HEK293 (cell line): ENCODE measurements around the gene MKI67.

ENCODE experiments used
- MYNN ChIP-seq: fragments of 450-650 bp; formaldehyde crosslinking; IDR thresholded peaks from 2 replicates; pipeline ENCODE4 v1.5.1; 2016; ENCODE audit warnings: missing biosample characterization, missing genetic modification characterization, borderline replicate concordance
- RBAK ChIP-seq: fragments of 450-650 bp; formaldehyde crosslinking; IDR thresholded peaks from 2 replicates; pipeline ENCODE4 v1.5.1; 2016; ENCODE audit warnings: missing biosample characterization, missing genetic modification characterization
- REST ChIP-seq: fragments of 450-650 bp; formaldehyde crosslinking; IDR thresholded peaks from 2 replicates; pipeline ENCODE4 v1.5.1; 2016; ENCODE audit warnings: missing biosample characterization, missing genetic modification characterization
- ZBTB20 ChIP-seq: fragments of 450-650 bp; formaldehyde crosslinking; IDR thresholded peaks from 2 replicates; pipeline ENCODE4 v1.5.1; 2016; ENCODE audit warnings: missing biosample characterization, missing genetic modification characterization
- ZBTB26 ChIP-seq: fragments of 450-650 bp; formaldehyde crosslinking; optimal IDR thresholded peaks from 2 replicates; pipeline ENCODE3; 2016; ENCODE audit warnings: missing biosample characterization, mild to moderate bottlenecking, missing genetic modification characterization
- ZBTB7A ChIP-seq: fragments of 450-650 bp; formaldehyde crosslinking; IDR thresholded peaks from 2 replicates; pipeline ENCODE4 v1.5.1; 2016; ENCODE audit warnings: low read depth, missing biosample characterization, missing genetic modification characterization
- ZFP41 ChIP-seq: fragments of 450-650 bp; formaldehyde crosslinking; IDR thresholded peaks from 2 replicates; pipeline ENCODE4 v1.5.1; 2016; ENCODE audit warnings: missing biosample characterization, missing genetic modification characterization, borderline replicate concordance
- ZNF19 ChIP-seq: fragments of 450-650 bp; formaldehyde crosslinking; IDR thresholded peaks from 2 replicates; pipeline ENCODE4; 2016; ENCODE audit warnings: missing biosample characterization, missing genetic modification characterization, low read depth
- ZNF274 ChIP-seq, 2 experiments: fragments of 200-500 bp in 1 of 2; fragments of 450-650 bp in 1 of 2; sonication (Bioruptor generic) in 1 of 2; formaldehyde crosslinking in 1 of 2; IDR thresholded peaks; 2 replicates each; pipeline versions ENCODE4 v1.5.1 to v1.6.1; 2014 to 2016; ENCODE audit warnings: borderline replicate concordance in 1 of 2, inconsistent platforms in 1 of 2, low read length in 1 of 2, missing biosample characterization in 1 of 2, missing genetic modification characterization in 1 of 2
- ZNF664 ChIP-seq: fragments of 450-650 bp; formaldehyde crosslinking; IDR thresholded peaks from 2 replicates; pipeline ENCODE4 v1.5.1; 2016; ENCODE audit warnings: missing biosample characterization, missing genetic modification characterization
- ZNF701 ChIP-seq: fragments of 450-650 bp; formaldehyde crosslinking; IDR thresholded peaks from 2 replicates; pipeline ENCODE4 v1.5.1; 2016; ENCODE audit warnings: missing biosample characterization, missing genetic modification characterization
- ZNF837 ChIP-seq: fragments of 450-650 bp; formaldehyde crosslinking; IDR thresholded peaks from 2 replicates; pipeline ENCODE4 v1.5.1; 2016; ENCODE audit warnings: missing biosample characterization, missing genetic modification characterization
- TF ChIP-seq, protein P1 (sequence below): fragments of 450-650 bp; formaldehyde crosslinking; IDR thresholded peaks from 2 replicates; pipeline ENCODE4 v1.5.1; 2016; ENCODE audit warnings: missing biosample characterization, missing genetic modification characterization
- TF ChIP-seq, protein P2 (sequence below): fragments of 450-650 bp; formaldehyde crosslinking; IDR thresholded peaks from 2 replicates; pipeline ENCODE4 v1.5.1; 2016; ENCODE audit warnings: missing biosample characterization, missing genetic modification characterization

DNA sequence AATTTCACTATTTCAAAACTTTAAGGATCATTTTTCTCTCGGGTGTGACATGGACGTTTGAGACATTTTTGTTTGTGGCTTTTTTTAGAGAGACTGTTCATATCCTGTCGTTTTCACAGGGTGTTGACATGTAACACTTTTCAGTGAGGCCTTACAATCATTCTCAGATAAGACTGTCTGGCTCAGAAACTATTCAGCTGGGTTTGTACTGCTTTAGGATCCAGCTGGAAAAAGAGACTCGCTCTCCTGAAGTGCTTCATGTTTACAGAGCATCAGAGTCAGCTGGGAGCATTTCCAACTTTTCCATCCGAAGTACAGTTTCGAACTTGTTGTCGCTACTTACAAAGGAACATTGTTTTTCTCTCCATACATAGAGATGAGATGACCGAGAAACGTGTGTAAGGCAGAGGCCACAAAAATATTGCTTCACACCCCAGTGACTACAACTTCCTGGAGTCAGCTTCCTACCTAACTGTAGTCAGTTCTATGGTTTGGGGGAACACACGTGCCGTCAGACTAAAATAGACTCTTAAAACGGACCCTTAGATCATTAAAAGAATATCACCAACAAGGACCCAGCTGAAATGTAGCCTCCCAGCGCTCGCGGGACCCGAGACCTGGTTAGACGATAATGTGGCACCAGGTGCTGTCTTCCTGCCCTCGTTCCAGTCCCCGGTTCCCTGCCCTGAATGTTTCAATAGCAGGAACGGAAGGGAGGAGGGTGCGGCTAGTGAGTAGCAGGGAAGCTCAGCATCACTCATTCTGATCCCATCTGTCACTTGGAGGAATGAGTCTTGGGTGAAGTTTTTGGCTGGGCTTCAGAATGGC lies 78.0 kb downstream of the MKI67 start:
- TF ChIP-seq ZNF701 (tag by site-specific recombination) = no peak
- TF ChIP-seq, protein P1, sequence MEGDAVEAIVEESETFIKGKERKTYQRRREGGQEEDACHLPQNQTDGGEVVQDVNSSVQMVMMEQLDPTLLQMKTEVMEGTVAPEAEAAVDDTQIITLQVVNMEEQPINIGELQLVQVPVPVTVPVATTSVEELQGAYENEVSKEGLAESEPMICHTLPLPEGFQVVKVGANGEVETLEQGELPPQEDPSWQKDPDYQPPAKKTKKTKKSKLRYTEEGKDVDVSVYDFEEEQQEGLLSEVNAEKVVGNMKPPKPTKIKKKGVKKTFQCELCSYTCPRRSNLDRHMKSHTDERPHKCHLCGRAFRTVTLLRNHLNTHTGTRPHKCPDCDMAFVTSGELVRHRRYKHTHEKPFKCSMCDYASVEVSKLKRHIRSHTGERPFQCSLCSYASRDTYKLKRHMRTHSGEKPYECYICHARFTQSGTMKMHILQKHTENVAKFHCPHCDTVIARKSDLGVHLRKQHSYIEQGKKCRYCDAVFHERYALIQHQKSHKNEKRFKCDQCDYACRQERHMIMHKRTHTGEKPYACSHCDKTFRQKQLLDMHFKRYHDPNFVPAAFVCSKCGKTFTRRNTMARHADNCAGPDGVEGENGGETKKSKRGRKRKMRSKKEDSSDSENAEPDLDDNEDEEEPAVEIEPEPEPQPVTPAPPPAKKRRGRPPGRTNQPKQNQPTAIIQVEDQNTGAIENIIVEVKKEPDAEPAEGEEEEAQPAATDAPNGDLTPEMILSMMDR (tag by site-specific recombination) = no peak
- no peak for TF ChIP-seq ZNF19 (tag by site-specific recombination)
- TF ChIP-seq, protein P2, sequence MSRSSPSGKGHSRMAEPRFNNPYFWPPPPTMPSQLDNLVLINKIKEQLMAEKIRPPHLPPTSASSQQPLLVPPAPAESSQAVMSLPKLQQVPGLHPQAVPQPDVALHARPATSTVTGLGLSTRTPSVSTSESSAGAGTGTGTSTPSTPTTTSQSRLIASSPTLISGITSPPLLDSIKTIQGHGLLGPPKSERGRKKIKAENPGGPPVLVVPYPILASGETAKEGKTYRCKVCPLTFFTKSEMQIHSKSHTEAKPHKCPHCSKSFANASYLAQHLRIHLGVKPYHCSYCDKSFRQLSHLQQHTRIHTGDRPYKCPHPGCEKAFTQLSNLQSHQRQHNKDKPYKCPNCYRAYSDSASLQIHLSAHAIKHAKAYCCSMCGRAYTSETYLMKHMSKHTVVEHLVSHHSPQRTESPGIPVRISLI (tag by site-specific recombination) = no peak
- TF ChIP-seq ZNF274 (IDR thresholded peaks at IDR 0.05; ENCODE audit: low read length) = no peak
- TF ChIP-seq ZNF274 (tag by site-specific recombination; IDR thresholded peaks at IDR 0.05; ENCODE audit: borderline replicate concordance) = no peak
- no peak for TF ChIP-seq MYNN
- no peak for TF ChIP-seq ZNF837 (tag by site-specific recombination)
- TF ChIP-seq ZFP41 (tag by site-specific recombination) = no peak
- TF ChIP-seq ZBTB7A (tag by site-specific recombination) = no peak
- TF ChIP-seq ZNF664 (tag by site-specific recombination) = no peak
- no peak for TF ChIP-seq ZBTB26
- TF ChIP-seq ZBTB20 = no peak
- TF ChIP-seq REST (tag by site-specific recombination) = no peak
- no peak for TF ChIP-seq RBAK (tag by site-specific recombination)
